Adipocyte (in vitro differentiated cells): ENCODE measurements around the gene FBXL20.
"Not testable (repeated sequence)": the region's sequence is repeated elsewhere in the genome, so short reads cannot be mapped to it uniquely, and the experiment has no call there.

Source experiments
- DNase-seq: peaks from one replicate; pipeline ENCODE4 v3.0.0-alpha.2; 2015; ENCODE audit warnings: low read depth
- H3K27me3 ChIP-seq: replicated peaks from 2 replicates; pipeline ENCODE4 v1.7.0; 2013; ENCODE audit warnings: mild to moderate bottlenecking, low read length, moderate library complexity; ENCODE audit not compliant: control insufficient read depth, insufficient read depth
- H3K36me3 ChIP-seq: 2 replicates; pipeline ENCODE4 v1.7.0; 2013; ENCODE audit warnings: low read length, mild to moderate bottlenecking, moderate library complexity; ENCODE audit not compliant: control insufficient read depth, insufficient read depth, severe bottlenecking
- H3K4me1 ChIP-seq: 2 replicates; pipeline ENCODE4 v1.7.0; 2013; ENCODE audit warnings: mild to moderate bottlenecking, low read length, moderate library complexity; ENCODE audit not compliant: control insufficient read depth, insufficient read depth
- H3K4me3 ChIP-seq: 2 replicates; pipeline ENCODE4 v1.7.0; 2013; ENCODE audit warnings: mild to moderate bottlenecking, low read length, moderate library complexity
- H3K9ac ChIP-seq: 2 replicates; pipeline ENCODE4 v1.7.0; 2013; ENCODE audit warnings: mild to moderate bottlenecking, low read length, moderate library complexity
- H3K9me3 ChIP-seq: 2 replicates; pipeline ENCODE4 v1.7.0; 2013; ENCODE audit warnings: mild to moderate bottlenecking, low read length, moderate library complexity; ENCODE audit not compliant: control insufficient read depth

Gene FBXL20, protein sequence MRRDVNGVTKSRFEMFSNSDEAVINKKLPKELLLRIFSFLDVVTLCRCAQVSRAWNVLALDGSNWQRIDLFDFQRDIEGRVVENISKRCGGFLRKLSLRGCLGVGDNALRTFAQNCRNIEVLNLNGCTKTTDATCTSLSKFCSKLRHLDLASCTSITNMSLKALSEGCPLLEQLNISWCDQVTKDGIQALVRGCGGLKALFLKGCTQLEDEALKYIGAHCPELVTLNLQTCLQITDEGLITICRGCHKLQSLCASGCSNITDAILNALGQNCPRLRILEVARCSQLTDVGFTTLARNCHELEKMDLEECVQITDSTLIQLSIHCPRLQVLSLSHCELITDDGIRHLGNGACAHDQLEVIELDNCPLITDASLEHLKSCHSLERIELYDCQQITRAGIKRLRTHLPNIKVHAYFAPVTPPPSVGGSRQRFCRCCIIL

DNA sequence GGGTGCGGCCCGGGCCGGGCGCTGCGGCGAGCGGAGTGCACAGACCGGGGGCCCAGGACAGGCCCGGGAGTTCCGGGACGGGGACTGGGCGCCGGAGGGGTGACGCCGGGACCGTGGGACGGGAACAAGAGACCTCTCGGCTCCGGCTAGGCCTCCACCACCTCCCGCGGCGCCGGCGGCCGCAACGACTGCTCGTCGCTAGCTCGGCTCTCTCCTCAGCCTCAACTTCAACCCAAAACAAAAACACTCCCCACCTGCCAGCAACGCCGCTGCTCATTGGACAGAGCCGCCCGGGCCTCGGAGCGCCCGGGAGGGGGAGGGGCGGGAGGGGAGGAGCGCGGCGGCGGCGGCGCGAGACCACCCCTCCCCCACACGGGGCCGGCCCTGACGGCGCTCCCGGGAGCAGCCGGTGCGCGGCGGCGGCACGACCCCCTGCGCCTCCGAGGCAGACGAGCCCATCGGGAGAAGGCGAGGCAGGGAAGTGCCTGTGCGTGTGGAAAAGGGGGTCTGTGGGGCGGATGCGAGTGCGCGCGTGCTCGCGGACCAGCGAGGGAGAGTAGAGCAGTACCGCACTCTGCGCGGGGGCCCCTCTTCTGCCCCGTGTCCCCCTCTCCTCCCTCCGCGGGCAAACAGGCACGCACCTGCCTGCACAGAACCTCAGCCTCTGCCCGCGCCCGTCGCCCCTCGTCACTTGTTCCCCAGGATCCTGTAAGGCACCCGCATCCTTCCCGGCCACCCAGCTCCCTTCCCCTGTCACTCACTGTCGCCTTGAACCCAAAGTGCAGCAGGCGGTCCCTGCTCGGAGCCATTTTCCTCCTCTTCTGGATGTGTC, at the start of gene FBXL20:
TSS of gene FBXL20 (minus strand) at position 215 of the 832 bp plus-strand sequence. CDS start 224 bp downstream, outside the sequence.
- peak; percentile 98 for DNase-seq
- peak within 1 kb of the TSS; percentile 88 for H3K9ac ChIP-seq
- peaks cover 8% of the 10 kb centered on the region for H3K36me3 ChIP-seq
- peak within 1 kb of the TSS; percentile 85 for H3K4me3 ChIP-seq
- H3K27me3 ChIP-seq = no peaks in the 10 kb centered on the region
- no peaks in the 10 kb centered on the region for H3K9me3 ChIP-seq
- H3K4me1 ChIP-seq = peaks cover 34% of the 10 kb centered on the region

DNA sequence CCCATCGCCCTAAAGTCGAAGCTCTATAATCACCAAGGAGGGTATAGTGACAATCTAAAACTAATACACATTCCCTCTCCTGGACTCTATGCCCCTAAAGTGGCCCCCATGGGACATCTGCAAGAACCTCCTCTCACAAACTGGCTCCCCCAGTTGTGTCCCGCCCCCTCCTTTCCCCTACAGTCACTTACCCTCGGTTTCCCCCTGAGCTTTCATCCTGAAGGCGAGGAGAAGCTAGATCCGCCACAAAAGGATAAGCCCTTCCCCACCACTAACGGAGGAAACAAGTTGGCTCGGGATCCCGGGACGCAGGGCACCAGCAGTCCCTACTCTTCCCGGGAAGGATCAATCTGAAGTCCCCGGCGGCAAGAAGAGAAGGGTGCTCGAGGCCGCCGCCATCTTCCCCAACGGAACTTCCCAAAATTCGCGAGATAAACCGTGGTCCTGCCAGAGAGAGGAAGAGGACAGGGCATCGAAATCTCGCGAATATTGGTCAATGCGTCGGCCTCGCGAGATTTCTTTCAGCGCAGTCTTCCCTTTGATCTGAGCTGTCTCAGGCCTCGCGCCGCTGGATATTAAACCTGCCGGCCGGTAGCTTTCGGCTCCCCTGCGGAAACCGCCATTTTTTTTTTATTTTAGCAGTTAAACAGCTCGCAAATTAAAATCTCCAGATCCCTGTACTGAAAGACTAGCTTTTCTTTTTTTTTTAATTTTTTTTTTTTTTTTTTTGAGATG, 49.6 kb upstream of the FBXL20 start, which contains the start of gene MED1:
TSS of gene MED1 (minus strand) at position 417 of the 735 bp plus-strand sequence. CDS start at position 216, 201 bp downstream.
- DNase-seq = peak; percentile 99
- Histone ChIP-seq H3K27me3 (no peaks in the 10 kb centered on the region), H3K36me3 (peaks cover 12% of the 10 kb centered on the region), H3K4me1 (peaks cover 12% of the 10 kb centered on the region), H3K9ac (peak within 1 kb of the TSS; percentile 92), H3K9me3 (no peaks in the 10 kb centered on the region), H3K4me3 (peak within 1 kb of the TSS; percentile 98)

DNA sequence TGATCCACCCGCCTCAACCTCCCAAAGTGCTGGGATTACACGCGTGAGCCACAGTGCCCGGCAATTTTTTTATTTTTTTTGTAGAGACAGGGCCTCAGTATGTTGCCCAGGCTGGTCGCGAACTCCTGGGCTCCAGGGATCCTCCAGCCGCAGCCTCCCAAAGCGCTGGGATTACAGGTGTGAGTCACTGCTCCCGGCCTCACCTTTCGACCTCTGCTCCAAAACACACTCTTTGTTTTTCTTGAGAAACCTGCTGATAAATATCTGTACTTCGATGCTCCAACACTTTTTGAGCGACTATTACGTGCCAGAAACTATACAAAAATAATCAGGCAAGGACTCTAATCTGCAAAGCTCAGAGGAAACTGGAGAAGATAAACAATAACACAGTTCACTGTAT, 48.6 kb upstream of the FBXL20 start:
- no peaks in the 10 kb centered on the region for H3K9me3 ChIP-seq
- DNase-seq = no peak

DNA sequence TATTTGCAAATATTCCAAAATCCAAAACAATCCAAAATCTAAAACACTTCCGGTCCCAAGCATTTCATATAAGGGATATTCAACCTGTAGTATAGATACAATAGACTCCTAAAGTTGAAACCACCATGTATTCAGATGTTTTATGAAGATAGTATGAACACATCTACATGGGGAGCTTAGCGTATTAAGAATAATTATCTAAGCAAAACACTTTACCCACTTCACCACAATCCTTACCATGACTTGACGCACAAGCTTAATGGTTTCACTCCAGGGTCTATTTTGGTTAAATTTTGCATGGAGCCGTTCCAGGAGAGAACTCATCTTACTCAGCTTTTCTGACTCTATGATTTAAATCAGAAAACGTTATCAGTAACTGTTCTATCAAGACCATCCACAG, 46.1 kb upstream of the FBXL20 start:
- Histone ChIP-seq H3K4me1 (peaks cover 12% of the 10 kb centered on the region), H3K36me3 (peaks cover 36% of the 10 kb centered on the region), H3K4me3 (no peak overlapping the region)

More for the DNA sequence above, 48.6 kb upstream of the FBXL20 start:
- peak overlapping the region; percentile 92 for H3K9ac ChIP-seq
- H3K4me1 ChIP-seq = peaks cover 12% of the 10 kb centered on the region
- peaks cover 19% of the 10 kb centered on the region for H3K36me3 ChIP-seq
- peak overlapping the region; percentile 98 for H3K4me3 ChIP-seq
- no peaks in the 10 kb centered on the region for H3K27me3 ChIP-seq

DNA sequence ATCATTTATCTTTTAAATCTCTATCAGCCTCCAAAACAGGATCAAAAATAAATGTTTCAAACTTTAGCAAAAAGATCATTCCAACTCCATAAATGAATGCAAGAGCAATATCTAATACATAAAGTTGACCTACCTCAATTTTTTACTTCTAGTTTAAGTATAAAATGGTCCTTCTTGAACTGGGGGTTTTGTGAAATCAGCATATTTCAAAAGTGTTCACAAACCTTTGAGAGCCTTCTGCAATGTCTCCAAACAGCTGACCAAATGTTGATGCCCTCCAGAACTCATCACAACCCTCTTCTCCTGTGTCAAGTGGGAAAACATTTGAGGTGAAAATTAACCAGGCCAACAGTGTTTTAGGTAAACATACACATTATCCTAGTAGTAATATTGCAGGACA, 41.9 kb upstream of the FBXL20 start:
- no peak overlapping the region for H3K9ac ChIP-seq
- no peaks in the 10 kb centered on the region for H3K4me1 ChIP-seq
- DNase-seq = no peak
- H3K9me3 ChIP-seq = no peaks in the 10 kb centered on the region
- H3K27me3 ChIP-seq = no peaks in the 10 kb centered on the region
- peaks cover 72% of the 10 kb centered on the region for H3K36me3 ChIP-seq
- H3K4me3 ChIP-seq = no peak overlapping the region

More for the DNA sequence above, 46.1 kb upstream of the FBXL20 start:
- Histone ChIP-seq H3K9me3 (no peaks in the 10 kb centered on the region), H3K27me3 (no peaks in the 10 kb centered on the region), H3K9ac (no peak overlapping the region)
- no peak for DNase-seq

DNA sequence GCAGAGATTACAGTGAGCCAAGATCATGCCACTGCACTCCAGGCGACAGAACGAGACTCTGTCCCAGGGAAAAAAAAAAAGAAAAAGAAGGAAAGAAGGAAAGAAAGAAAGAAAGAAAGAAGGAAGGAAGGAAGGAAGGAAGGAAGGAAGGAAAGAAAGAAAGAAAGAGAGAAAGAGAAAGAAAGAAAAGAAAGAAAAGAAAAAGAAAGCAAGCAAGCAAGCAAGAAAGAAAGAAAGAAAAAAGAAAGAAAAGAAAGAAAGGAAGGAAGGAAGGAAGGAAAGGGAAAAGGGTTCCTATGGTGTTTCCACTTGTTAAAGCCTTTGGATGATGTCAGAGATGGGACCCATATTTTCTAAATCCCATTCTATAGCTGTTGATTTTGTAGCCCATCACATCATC, 38.4 kb upstream of the FBXL20 start:
- DNase-seq, H3K27me3 ChIP-seq, H3K9me3 ChIP-seq, H3K9ac ChIP-seq, H3K4me1 ChIP-seq, H3K4me3 ChIP-seq: not testable (repeated sequence)
- peaks cover 78% of the 10 kb centered on the region for H3K36me3 ChIP-seq

DNA sequence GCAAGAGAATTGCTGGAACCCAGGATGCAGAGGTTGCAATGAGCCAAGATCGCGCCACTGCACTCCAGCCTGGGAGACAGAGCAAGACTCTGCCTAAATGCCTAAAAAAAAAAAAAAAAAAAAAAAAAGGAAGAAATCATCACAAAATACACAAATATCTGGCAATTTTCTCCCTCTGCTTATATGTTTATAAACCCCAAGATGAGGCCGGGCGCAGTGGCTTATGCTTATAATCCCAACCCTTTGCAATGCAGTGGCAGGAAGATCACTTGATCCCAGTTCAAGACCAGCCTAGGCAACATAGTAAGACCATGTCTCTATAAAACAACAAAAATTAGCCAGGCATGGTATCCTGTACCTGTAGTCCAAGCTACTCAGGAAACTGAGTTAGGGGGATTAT, 28.2 kb upstream of the FBXL20 start:
- Histone ChIP-seq H3K4me1 (no peaks in the 10 kb centered on the region), H3K4me3 (no peak overlapping the region), H3K9me3 (no peaks in the 10 kb centered on the region), H3K27me3 (no peaks in the 10 kb centered on the region), H3K9ac (no peak overlapping the region), H3K36me3 (peaks cover 85% of the 10 kb centered on the region)
- DNase-seq = no peak

DNA sequence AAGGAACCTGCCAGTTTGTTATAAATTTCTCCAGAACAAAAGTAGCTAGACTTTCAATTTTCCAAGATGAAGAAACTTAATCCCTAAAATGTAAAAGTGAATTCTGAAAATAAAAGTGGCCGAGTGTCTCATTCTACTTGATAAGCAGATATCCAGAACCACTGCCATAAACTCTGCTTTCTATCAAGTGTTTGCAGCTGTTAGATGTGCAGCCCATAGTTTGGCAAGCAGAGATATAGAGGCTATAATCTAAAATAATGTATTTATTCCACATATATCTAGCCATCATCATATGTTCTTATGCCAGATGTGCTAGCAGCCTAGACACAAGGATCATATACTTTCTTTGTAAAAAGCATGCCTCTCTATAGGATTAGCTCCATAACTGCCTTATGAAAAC, 14.7 kb upstream of the FBXL20 start:
- DNase-seq = no peak
- Histone ChIP-seq H3K27me3 (no peaks in the 10 kb centered on the region), H3K4me1 (no peaks in the 10 kb centered on the region)

DNA sequence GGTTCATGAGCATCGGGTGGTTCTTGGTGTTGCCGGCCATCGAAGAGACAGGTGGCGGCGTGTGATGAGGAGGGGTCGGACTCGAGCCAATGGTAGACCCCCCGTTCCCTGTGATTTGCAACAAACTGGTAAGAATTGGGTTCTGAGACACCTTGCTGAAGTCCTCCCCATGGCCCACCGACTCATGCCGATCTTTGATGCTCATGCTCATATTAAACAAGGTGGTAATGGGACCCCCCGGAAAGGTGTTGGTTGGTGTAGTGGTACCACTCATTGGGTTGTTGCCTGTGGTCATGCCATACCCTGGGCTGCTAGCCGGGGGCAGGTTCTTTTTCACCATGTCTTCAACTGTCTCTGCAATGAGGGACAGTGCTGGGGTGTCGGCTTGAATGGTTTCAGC, 8.9 kb upstream of the FBXL20 start:
- H3K36me3 ChIP-seq = peaks cover 79% of the 10 kb centered on the region
- no peak overlapping the region for H3K4me3 ChIP-seq

More for the DNA sequence above, 14.7 kb upstream of the FBXL20 start:
- Histone ChIP-seq H3K9ac (no peak overlapping the region), H3K4me3 (no peak overlapping the region), H3K9me3 (no peaks in the 10 kb centered on the region), H3K36me3 (peaks cover 72% of the 10 kb centered on the region)

DNA sequence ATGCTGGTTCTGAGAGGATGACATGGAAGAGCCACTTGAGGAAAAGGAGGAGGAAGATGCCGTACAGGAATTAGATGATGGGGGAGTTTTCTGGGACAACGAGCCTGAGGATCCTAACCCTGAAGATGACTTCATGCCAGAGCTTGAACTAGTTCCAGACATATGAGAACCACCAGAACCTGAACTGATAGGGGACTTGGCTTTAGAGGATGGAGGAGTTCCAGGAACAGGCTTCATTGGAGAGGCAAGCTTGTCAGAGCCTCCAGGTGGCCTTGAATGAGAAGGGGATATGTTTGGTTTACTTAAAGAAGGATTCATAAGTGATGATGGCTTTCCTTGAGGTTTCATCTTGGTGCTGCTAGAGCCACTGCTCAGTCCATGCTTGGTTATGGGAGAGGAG, 6.9 kb upstream of the FBXL20 start:
- Histone ChIP-seq H3K4me3 (no peak overlapping the region), H3K27me3 (no peaks in the 10 kb centered on the region), H3K4me1 (peaks cover 19% of the 10 kb centered on the region), H3K36me3 (peaks cover 64% of the 10 kb centered on the region), H3K9ac (no peak overlapping the region), H3K9me3 (no peaks in the 10 kb centered on the region)
- DNase-seq = no peak

More for the DNA sequence above, 8.9 kb upstream of the FBXL20 start:
- Histone ChIP-seq H3K9ac (no peak overlapping the region), H3K9me3 (no peaks in the 10 kb centered on the region), H3K4me1 (peaks cover 5% of the 10 kb centered on the region), H3K27me3 (no peaks in the 10 kb centered on the region)
- DNase-seq = no peak
